Right lobe of liver (tissue), 6 donors: ENCODE results near the gene PLK5. TPM values are rescaled to one million over a fixed set of nuclear protein-coding genes. Genes with fewer than 3 reads are reported as not detected.

ENCODE experiments used
- ATAC-seq, 4 donors: fragments of 200-7000 bp; cut with Tn5 transposase; one replicate each; pipeline ENCODE4 v1.9.1; 2020; ENCODE audit warnings: mild to moderate bottlenecking in 4 of 4, moderate library complexity in 4 of 4
- DNase-seq, 3 donors: peaks; one replicate each; pipeline ENCODE4 v3.0.0-alpha.2; 2020
- H3K27ac ChIP-seq, 3 donors: fragments of 200-600 bp; one replicate each; pipeline ENCODE4 v1.8.0; 2022
- H3K27me3 ChIP-seq, 2 donors: fragments of 200-600 bp; one replicate each; pipeline ENCODE4 v1.8.0; 2022
- H3K36me3 ChIP-seq, 4 donors: fragments of 200-600 bp; sonication (generic) in 1 of 4; one replicate each; pipeline versions ENCODE4 v1.5.1 to v1.8.0; 2017 to 2022; ENCODE audit warnings: control low read depth in 1 of 4
- H3K4me1 ChIP-seq, 4 donors: fragments of 200-600 bp; sonication (generic) in 1 of 4; one replicate each; pipeline versions ENCODE4 v1.5.1 to v1.8.0; 2017 to 2022; ENCODE audit warnings: control low read depth in 1 of 4
- H3K4me3 ChIP-seq, 3 donors: fragments of 200-600 bp; one replicate each; pipeline ENCODE4 v1.8.0; 2022
- H3K9me3 ChIP-seq, 4 donors: fragments of 200-600 bp; sonication (generic) in 1 of 4; one replicate each; pipeline versions ENCODE4 v1.5.1 to v1.8.0; 2017 to 2022; ENCODE audit warnings: control low read depth in 1 of 4
- CTCF ChIP-seq, 4 donors: fragments of 200-600 bp in 3 of 4; fragments of 450-650 bp in 1 of 4; IDR thresholded peaks; one replicate each; pipeline versions ENCODE4 v1.5.1 to v1.8.0; 2016 to 2022; ENCODE audit warnings: antibody characterized with exemption in 4 of 4, mild to moderate bottlenecking in 2 of 4
- POLR2A ChIP-seq: fragments of 450-650 bp; IDR thresholded peaks from one replicate; pipeline ENCODE4 v1.6.1; 2017; ENCODE audit warnings: antibody characterized with exemption, mild to moderate bottlenecking
- WGBS: methylation state at CpG from one replicate; pipeline ENCODE4 v1.1.6; 2018; ENCODE audit warnings: low coverage, low lambda C conversion rate; ENCODE audit not compliant: insufficient coverage; ENCODE audit errors: missing lambda C conversion rate; 5-methylcytosine and 5-hydroxymethylcytosine counted together
- intact Hi-C, 2 donors: fragments of 100-400 bp; cut with DNase I; formaldehyde crosslinking; loops; one replicate each; pipeline versions ENCODE4 v1.11.2 to v1.14.1; 2022
- total RNA-seq, 6 experiments: library from RNA; depleted of rRNA in 2 of 6; stranded (reverse); fragments of >200 nt in 2 of 6; fragmentation: NEBNext Ultra II Directional in 3 of 6; extraction: Animal tissue kit (Norgen Biotek cat#: 25700) in 3 of 6; gene quantifications; one replicate each; pipeline versions ENCODE4 v1.1.0 to v1.2.4, GENCODE V29; 2016 to 2023
- donor health status: DM: no; HTN: yes; CAD: no.
- donor health status: DM: no; HTN: no; CAD: no.
- donor health status: DM: no; HTN: no; CAD: no.
- donor health status: DM: no; HTN: yes; CAD: no.
- donor health status: DM: no; HTN: yes; CAD: no.

The PLK5 gene
- total RNA-seq, 6 experiments from 2014 or later = not detected

- ATAC-seq (no peak), DNase-seq (no peak)
- Histone ChIP-seq H3K4me1 (no peaks in the 10 kb centered on the region), H3K27me3 (no peaks in the 10 kb centered on the region), H3K4me3 (no peak overlapping the region), H3K27ac (no peak overlapping the region), H3K9me3 (no peaks in the 10 kb centered on the region), H3K36me3 (no peaks in the 10 kb centered on the region)
- TF ChIP-seq CTCF (IDR thresholded peaks at IDR 0.05) = no peak
- TF ChIP-seq POLR2A = no peak
- WGBS = 100% methylated on average over 1 of the region's 6 CpGs
- intact Hi-C loops = no loop called here
Observed at GRCh38 chr19:1563251-1563650, 39.4 kb downstream of the PLK5 start.

- ATAC-seq = peak; percentile 28 to 59 (median 34)
- intact Hi-C loops = no loop called here
- Histone ChIP-seq H3K36me3 (no peaks in the 10 kb centered on the region), H3K27ac (peak overlapping the region; percentile 26 to 65 (median 40)), H3K4me1 (peaks cover 0 to 3% (median 0%) of the 10 kb centered on the region in 4 donors), H3K4me3 (peak overlapping the region; percentile 49 to 58 (median 56)), H3K27me3 (no peaks in the 10 kb centered on the region), H3K9me3 (no peaks in the 10 kb centered on the region)
- 94% methylated on average over 7 of the region's 42 CpGs for WGBS
- TF ChIP-seq CTCF (IDR thresholded peaks at IDR 0.05) (no peak), POLR2A (peak; percentile 20)
- DNase-seq = peak in 1 of 3 donors; percentile 46
Observed at GRCh38 chr19:1566392-1567115, 42.7 kb downstream of the PLK5 start.

- Histone ChIP-seq H3K27me3 (no peaks in the 10 kb centered on the region), H3K9me3 (no peaks in the 10 kb centered on the region), H3K27ac (peak overlapping the region; percentile 26 to 65 (median 40)), H3K36me3 (no peaks in the 10 kb centered on the region), H3K4me1 (peaks cover 0 to 3% (median 0%) of the 10 kb centered on the region in 4 donors), H3K4me3 (peak overlapping the region; percentile 49 to 58 (median 56))
- DNase-seq (peak in 1 of 3 donors; percentile 50), ATAC-seq (peak; percentile 13 to 40 (median 24))
- 0% methylated on average over 5 of the region's 108 CpGs for WGBS
- no peak for TF ChIP-seq POLR2A
- intact Hi-C loops = no loop called here
Observed at GRCh38 chr19:1567116-1567847, 43.4 kb downstream of the PLK5 start.

- Histone ChIP-seq H3K27me3 (no peaks in the 10 kb centered on the region), H3K9me3 (no peaks in the 10 kb centered on the region), H3K4me3 (peak overlapping the region in 1 of 3 donors; percentile 56), H3K4me1 (peaks cover 0 to 3% (median 0%) of the 10 kb centered on the region in 4 donors), H3K27ac (no peak overlapping the region), H3K36me3 (no peaks in the 10 kb centered on the region)
- TF ChIP-seq CTCF (IDR thresholded peaks at IDR 0.05) = no peak
- no peak for TF ChIP-seq POLR2A
- no CpG with 5 or more reads among the region's 73 CpGs for WGBS
- no peak for DNase-seq
- intact Hi-C loops = no loop called here
- ATAC-seq = no peak
Observed at GRCh38 chr19:1567848-1568227, 44.0 kb downstream of the PLK5 start.
